HepG2 (cell line): ENCODE results near the gene CCDC57. TPM values are rescaled to one million over a fixed set of nuclear protein-coding genes. Genes with fewer than 3 reads are reported as not detected.
A peak's percentile ranks its signal among the peaks of the same experiment; 100 is the strongest.

ENCODE experiments used
- FOXK1 ChIP-seq: sonication (generic); formaldehyde crosslinking; IDR thresholded peaks from 2 replicates; pipeline ENCODE4 v1.4.0; 2020; ENCODE audit warnings: low read depth, missing genetic modification reagents, borderline replicate concordance
- HDAC6 ChIP-seq: fragments of 200-600 bp; sonication (generic); IDR thresholded peaks from 2 replicates; pipeline ENCODE4 v1.7.0; 2017; ENCODE audit warnings: mild to moderate bottlenecking, antibody characterized with exemption, low read length, low read depth
- MBD4 ChIP-seq: IDR thresholded peaks from 2 replicates; pipeline ENCODE4 v1.6.1; 2012; ENCODE audit warnings: low read length, inconsistent platforms, borderline replicate concordance
- NR2F1 ChIP-seq, 2 experiments: fragments of 450-650 bp in 1 of 2; formaldehyde crosslinking in 1 of 2; IDR thresholded peaks; 2 replicates each; pipeline versions ENCODE4 v1.5.0 to v1.6.1; 2016 to 2020; ENCODE audit warnings: mild to moderate bottlenecking in 1 of 2, missing compliant biosample characterization in 1 of 2, missing genetic modification reagents in 1 of 2, moderate library complexity in 1 of 2
- PHB2 ChIP-seq: fragments of 450-650 bp; IDR thresholded peaks from 2 replicates; pipeline ENCODE4 v1.6.1; 2018; ENCODE audit not compliant: partially characterized antibody
- SP4 ChIP-seq: sonication (generic); formaldehyde crosslinking; IDR thresholded peaks from 2 replicates; pipeline ENCODE4 v1.8.1; 2023; ENCODE audit warnings: mild to moderate bottlenecking, missing genetic modification reagents
- ZC3H13 ChIP-seq: sonication (generic); formaldehyde crosslinking; IDR thresholded peaks from 2 replicates; pipeline ENCODE4 v1.8.1; 2023; ENCODE audit warnings: mild to moderate bottlenecking, missing genetic modification reagents, moderate library complexity
- ZNF124 ChIP-seq: sonication (generic); formaldehyde crosslinking; IDR thresholded peaks from 2 replicates; pipeline ENCODE4 v1.4.0; 2020; ENCODE audit warnings: missing genetic modification reagents
- ZNF556 ChIP-seq: sonication (generic); formaldehyde crosslinking; IDR thresholded peaks from 2 replicates; pipeline ENCODE4 v1.4.0; 2020; ENCODE audit warnings: mild to moderate bottlenecking, missing genetic modification reagents, borderline replicate concordance
- polyA plus RNA-seq, 8 experiments: library from polyadenylated mRNA; depleted of rRNA in 3 of 8; stranded (reverse) in 7 of 8; unstranded in 1 of 8; fragments of >200 nt; fragmentation: Illumina TruSeq in 4 of 8; extraction: Trizol in 4 of 8; gene quantifications; 2 replicates each; pipeline versions ENCODE4 v1.2.1 to v1.2.3, GENCODE V29; 2011 to 2016; ENCODE audit warnings: low read depth in 4 of 8, missing spikeins in 1 of 8, mixed read lengths in 1 of 8; ENCODE audit not compliant: insufficient read depth in 1 of 8
- total RNA-seq, 5 experiments: library from RNA; depleted of rRNA; stranded (reverse); fragments of >200 nt; fragmentation: Illumina TruSeq; extraction: Trizol; gene quantifications; 2 replicates each; pipeline ENCODE4 v1.2.3, GENCODE V29; 2016; ENCODE audit warnings: low read depth in 1 of 5
- TF ChIP-seq, protein P1 (sequence below): sonication (generic); formaldehyde crosslinking; IDR thresholded peaks from 2 replicates; pipeline ENCODE4 v1.5.0; 2020; ENCODE audit warnings: missing genetic modification reagents, mild to moderate bottlenecking, borderline replicate concordance
- TF ChIP-seq, protein P2 (sequence below): IDR thresholded peaks from 2 replicates; pipeline ENCODE4 v1.6.1; 2016; ENCODE audit warnings: missing genetic modification reagents, missing compliant biosample characterization
- TF ChIP-seq, protein P3 (sequence below): sonication (generic); formaldehyde crosslinking; conservative IDR thresholded peaks from 2 replicates; pipeline ENCODE4 v1.4.0; 2020; ENCODE audit warnings: missing genetic modification reagents
- TF ChIP-seq, protein P4 (sequence below): sonication (generic); formaldehyde crosslinking; IDR thresholded peaks from 2 replicates; pipeline ENCODE4 v1.4.0; 2020; ENCODE audit warnings: missing genetic modification reagents
- TF ChIP-seq, protein P5 (sequence below): sonication (generic); formaldehyde crosslinking; IDR thresholded peaks from 2 replicates; pipeline ENCODE4 v1.4.0; 2020; ENCODE audit warnings: missing genetic modification reagents
- TF ChIP-seq, protein P6 (sequence below): sonication (generic); formaldehyde crosslinking; IDR thresholded peaks from 2 replicates; pipeline ENCODE4 v1.8.1; 2023; ENCODE audit warnings: mild to moderate bottlenecking, moderate library complexity, missing genetic modification reagents

Gene CCDC57
- total and polyA plus RNA-seq, 2 of the 13 experiments (the other 11 are each of a cell fraction or from before 2014, with no cell fraction given): 59.3 to 59.9 TPM

DNA sequence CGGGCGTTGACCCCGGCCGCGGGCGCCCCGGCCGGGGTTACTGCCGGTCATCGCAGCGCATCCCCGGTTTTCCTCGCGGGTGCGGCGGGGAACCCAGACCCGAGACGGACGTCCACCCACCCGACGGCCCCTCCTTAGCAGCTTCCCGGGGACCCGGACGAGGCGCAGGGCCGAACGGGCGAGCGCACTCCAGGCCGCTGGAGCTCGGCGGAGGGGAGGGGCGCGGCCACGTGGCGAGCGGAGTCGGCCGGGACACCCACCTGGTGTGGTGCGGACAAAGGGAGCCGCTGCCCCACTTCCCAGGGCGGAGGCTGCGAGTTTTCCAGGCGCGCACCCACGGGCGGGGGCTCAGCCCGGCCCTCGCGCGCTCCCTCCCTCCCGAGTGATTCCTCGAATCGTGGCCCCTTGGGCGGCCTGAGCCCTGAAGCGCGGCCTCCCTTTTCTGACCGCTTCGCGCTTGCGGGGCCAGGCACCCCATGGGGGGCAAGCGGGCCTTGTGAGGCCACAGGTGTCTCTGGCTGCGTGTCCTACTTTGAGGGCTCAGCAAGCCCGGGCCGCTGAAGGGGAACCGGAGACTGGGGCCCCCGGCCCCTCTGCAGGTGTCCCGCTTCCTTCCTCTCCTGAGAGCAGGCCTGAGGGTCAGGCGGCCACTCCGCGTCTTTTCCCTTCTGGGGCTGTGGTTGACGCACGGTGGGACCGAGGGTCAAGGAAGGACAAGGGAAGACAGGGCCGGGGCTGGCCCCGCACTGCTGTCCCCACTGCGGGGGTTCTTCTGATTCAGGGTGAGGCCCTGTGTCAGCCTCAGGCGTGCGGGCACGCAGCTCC is 113.5 kb downstream of the CCDC57 start (continued):
- TF ChIP-seq ZNF124 (CRISPR knock-in tag) (no peak; the same call in 1 of the 2 replicates), PHB2 (no peak), HDAC6 (no peak), SP4 (CRISPR knock-in tag) (no peak), MBD4 (no peak), ZNF556 (no peak), ZC3H13 (CRISPR knock-in tag) (peak; percentile 86), FOXK1 (CRISPR knock-in tag) (no peak), NR2F1 (CRISPR knock-in tag; IDR thresholded peaks at IDR 0.05) (no peak)
- TF ChIP-seq, protein P1, sequence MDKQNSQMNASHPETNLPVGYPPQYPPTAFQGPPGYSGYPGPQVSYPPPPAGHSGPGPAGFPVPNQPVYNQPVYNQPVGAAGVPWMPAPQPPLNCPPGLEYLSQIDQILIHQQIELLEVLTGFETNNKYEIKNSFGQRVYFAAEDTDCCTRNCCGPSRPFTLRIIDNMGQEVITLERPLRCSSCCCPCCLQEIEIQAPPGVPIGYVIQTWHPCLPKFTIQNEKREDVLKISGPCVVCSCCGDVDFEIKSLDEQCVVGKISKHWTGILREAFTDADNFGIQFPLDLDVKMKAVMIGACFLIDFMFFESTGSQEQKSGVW (CRISPR knock-in tag): no peak
- TF ChIP-seq, protein P2, sequence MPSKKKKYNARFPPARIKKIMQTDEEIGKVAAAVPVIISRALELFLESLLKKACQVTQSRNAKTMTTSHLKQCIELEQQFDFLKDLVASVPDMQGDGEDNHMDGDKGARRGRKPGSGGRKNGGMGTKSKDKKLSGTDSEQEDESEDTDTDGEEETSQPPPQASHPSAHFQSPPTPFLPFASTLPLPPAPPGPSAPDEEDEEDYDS (CRISPR knock-in tag): no peak
- TF ChIP-seq, protein P3, sequence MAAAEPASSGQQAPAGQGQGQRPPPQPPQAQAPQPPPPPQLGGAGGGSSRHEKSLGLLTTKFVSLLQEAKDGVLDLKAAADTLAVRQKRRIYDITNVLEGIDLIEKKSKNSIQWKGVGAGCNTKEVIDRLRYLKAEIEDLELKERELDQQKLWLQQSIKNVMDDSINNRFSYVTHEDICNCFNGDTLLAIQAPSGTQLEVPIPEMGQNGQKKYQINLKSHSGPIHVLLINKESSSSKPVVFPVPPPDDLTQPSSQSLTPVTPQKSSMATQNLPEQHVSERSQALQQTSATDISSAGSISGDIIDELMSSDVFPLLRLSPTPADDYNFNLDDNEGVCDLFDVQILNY: no peak
- TF ChIP-seq, protein P4, sequence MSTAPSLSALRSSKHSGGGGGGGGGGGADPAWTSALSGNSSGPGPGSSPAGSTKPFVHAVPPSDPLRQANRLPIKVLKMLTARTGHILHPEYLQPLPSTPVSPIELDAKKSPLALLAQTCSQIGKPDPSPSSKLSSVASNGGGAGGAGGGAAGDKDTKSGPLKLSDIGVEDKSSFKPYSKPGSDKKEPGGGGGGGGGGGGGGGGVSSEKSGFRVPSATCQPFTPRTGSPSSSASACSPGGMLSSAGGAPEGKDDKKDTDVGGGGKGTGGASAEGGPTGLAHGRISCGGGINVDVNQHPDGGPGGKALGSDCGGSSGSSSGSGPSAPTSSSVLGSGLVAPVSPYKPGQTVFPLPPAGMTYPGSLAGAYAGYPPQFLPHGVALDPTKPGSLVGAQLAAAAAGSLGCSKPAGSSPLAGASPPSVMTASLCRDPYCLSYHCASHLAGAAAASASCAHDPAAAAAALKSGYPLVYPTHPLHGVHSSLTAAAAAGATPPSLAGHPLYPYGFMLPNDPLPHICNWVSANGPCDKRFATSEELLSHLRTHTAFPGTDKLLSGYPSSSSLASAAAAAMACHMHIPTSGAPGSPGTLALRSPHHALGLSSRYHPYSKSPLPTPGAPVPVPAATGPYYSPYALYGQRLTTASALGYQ (CRISPR knock-in tag): no peak
- TF ChIP-seq, protein P5, sequence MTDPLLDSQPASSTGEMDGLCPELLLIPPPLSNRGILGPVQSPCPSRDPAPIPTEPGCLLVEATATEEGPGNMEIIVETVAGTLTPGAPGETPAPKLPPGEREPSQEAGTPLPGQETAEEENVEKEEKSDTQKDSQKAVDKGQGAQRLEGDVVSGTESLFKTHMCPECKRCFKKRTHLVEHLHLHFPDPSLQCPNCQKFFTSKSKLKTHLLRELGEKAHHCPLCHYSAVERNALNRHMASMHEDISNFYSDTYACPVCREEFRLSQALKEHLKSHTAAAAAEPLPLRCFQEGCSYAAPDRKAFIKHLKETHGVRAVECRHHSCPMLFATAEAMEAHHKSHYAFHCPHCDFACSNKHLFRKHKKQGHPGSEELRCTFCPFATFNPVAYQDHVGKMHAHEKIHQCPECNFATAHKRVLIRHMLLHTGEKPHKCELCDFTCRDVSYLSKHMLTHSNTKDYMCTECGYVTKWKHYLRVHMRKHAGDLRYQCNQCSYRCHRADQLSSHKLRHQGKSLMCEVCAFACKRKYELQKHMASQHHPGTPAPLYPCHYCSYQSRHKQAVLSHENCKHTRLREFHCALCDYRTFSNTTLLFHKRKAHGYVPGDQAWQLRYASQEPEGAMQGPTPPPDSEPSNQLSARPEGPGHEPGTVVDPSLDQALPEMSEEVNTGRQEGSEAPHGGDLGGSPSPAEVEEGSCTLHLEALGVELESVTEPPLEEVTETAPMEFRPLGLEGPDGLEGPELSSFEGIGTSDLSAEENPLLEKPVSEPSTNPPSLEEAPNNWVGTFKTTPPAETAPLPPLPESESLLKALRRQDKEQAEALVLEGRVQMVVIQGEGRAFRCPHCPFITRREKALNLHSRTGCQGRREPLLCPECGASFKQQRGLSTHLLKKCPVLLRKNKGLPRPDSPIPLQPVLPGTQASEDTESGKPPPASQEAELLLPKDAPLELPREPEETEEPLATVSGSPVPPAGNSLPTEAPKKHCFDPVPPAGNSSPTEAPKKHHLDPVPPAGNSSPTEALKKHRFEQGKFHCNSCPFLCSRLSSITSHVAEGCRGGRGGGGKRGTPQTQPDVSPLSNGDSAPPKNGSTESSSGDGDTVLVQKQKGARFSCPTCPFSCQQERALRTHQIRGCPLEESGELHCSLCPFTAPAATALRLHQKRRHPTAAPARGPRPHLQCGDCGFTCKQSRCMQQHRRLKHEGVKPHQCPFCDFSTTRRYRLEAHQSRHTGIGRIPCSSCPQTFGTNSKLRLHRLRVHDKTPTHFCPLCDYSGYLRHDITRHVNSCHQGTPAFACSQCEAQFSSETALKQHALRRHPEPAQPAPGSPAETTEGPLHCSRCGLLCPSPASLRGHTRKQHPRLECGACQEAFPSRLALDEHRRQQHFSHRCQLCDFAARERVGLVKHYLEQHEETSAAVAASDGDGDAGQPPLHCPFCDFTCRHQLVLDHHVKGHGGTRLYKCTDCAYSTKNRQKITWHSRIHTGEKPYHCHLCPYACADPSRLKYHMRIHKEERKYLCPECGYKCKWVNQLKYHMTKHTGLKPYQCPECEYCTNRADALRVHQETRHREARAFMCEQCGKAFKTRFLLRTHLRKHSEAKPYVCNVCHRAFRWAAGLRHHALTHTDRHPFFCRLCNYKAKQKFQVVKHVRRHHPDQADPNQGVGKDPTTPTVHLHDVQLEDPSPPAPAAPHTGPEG: peak; percentile 60
- TF ChIP-seq, protein P6, sequence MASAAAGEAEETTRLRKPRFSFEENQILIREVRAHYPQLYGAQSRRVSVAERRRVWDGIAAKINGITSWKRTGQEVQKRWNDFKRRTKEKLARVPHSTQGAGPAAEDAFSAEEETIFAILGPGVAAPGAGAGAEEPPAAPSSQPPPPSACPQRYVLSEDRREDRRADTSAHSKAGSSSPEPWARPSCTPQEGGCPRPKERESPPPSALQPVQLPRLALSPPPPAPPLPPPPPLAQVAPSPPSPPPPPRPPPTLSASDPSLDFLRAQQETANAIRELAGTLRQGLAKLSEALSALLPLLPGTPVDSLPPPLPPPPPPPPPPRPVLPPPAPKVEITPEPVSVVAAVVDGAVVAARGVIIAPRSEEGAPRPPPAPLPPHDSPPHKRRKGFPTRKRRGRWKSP (CRISPR knock-in tag): peak; percentile 25; the same call in 1 of the 2 replicates
